A673 (cell line): Measurements from ENCODE around the gene RNF187. TPM values are rescaled to one million over a fixed set of nuclear protein-coding genes. Genes with fewer than 3 reads are reported as not detected.
"Not testable (repeated sequence)": the region's sequence is repeated elsewhere in the genome, so short reads cannot be mapped to it uniquely, and the experiment has no call there.

Experiments
- BruUV-seq: library from RNA; stranded (reverse); fragments of 400-500 nt; replicated peaks from 2 replicates; lab custom pipeline; 2021; lab: Mats Ljungman, UMichigan
- CTCF ChIA-PET: fragments of 300-600 bp; sonication (Branson Sonifier 250); formaldehyde crosslinking; loops from one replicate; lab custom pipeline; 2022; ENCODE audit warnings: antibody characterized with exemption; lab: Charles Lee
- POLR2A ChIA-PET: fragments of 300-600 bp; sonication (Branson Sonifier 250); formaldehyde crosslinking; loops from one replicate; lab custom pipeline; 2022; ENCODE audit warnings: antibody characterized with exemption; ENCODE audit not compliant: low non-redundant PET; lab: Charles Lee
- DNase-seq: peaks from one replicate; pipeline ENCODE4 v3.0.0-alpha.2; 2015; ENCODE audit warnings: low spot score
- H3K27ac ChIP-seq: fragments of 200-600 bp; sonication (generic); 2 replicates; pipeline ENCODE4 v1.5.1; 2016; ENCODE audit warnings: mixed run types, low read depth, mild to moderate bottlenecking, mixed read lengths, antibody characterized with exemption, low read length; ENCODE audit not compliant: poor library complexity, severe bottlenecking
- H3K27me3 ChIP-seq: fragments of 200-600 bp; sonication (generic); replicated peaks from 2 replicates; pipeline ENCODE4 v1.6.1; 2017; ENCODE audit warnings: mixed run types, low read depth, mild to moderate bottlenecking, mixed read lengths, antibody characterized with exemption, low read length; ENCODE audit not compliant: insufficient read depth, poor library complexity
- H3K36me3 ChIP-seq: fragments of 200-600 bp; sonication (generic); 2 replicates; pipeline ENCODE4 v1.6.1; 2016; ENCODE audit warnings: mixed run types, mild to moderate bottlenecking, mixed read lengths, antibody characterized with exemption, low read length; ENCODE audit not compliant: insufficient read depth, poor library complexity, severe bottlenecking
- H3K4me1 ChIP-seq: fragments of 200-600 bp; sonication (generic); 2 replicates; pipeline ENCODE4 v1.6.1; 2017; ENCODE audit warnings: mixed run types, mild to moderate bottlenecking, mixed read lengths, antibody characterized with exemption, low read length; ENCODE audit not compliant: insufficient read depth, poor library complexity, severe bottlenecking
- H3K4me3 ChIP-seq: fragments of 200-600 bp; sonication (generic); 2 replicates; pipeline ENCODE4 v1.5.1; 2016; ENCODE audit warnings: low read depth, mixed run types, mild to moderate bottlenecking, mixed read lengths, low read length; ENCODE audit not compliant: poor library complexity, severe bottlenecking
- H3K9me3 ChIP-seq: fragments of 200-600 bp; sonication (generic); 2 replicates; pipeline ENCODE4 v1.6.1; 2016; ENCODE audit warnings: mixed run types, low read depth, mild to moderate bottlenecking, mixed read lengths, antibody characterized with exemption, low read length; ENCODE audit not compliant: poor library complexity, severe bottlenecking
- CTCF ChIP-seq: fragments of 300-800, 200-600 bp; sonication (generic); conservative IDR thresholded peaks from 2 replicates; pipeline ENCODE4 v1.5.1; 2017; ENCODE audit warnings: low read depth, mild to moderate bottlenecking, antibody characterized with exemption, low read length, moderate library complexity, mixed read lengths
- EZH2 ChIP-seq: fragments of 200-600 bp; sonication (generic); IDR thresholded peaks from 2 replicates; pipeline ENCODE4 v1.6.1; 2017; ENCODE audit warnings: borderline replicate concordance, low read depth, mild to moderate bottlenecking, mixed read lengths, antibody characterized with exemption, low read length; ENCODE audit not compliant: poor library complexity, severe bottlenecking
- intact Hi-C: fragments of 100-400 bp; cut with micrococcal nuclease; formaldehyde crosslinking; loops from one replicate; pipeline ENCODE4 v1.10.0; 2022; ENCODE audit not compliant: unreplicated experiment
- total RNA-seq: library from RNA; stranded (reverse); gene quantifications from 2 replicates; pipeline ENCODE4 v1.2.3, GENCODE V29; 2021

Gene RNF187
- total RNA-seq, 1 experiment from 2014 or later: 146 TPM

- Histone ChIP-seq H3K27me3 (peaks cover 99% of the 10 kb centered on the region), H3K4me3 (peak overlapping the region; percentile 33), H3K36me3 (no peaks in the 10 kb centered on the region), H3K27ac (no peak overlapping the region), H3K9me3 (no peaks in the 10 kb centered on the region), H3K4me1 (no peaks in the 10 kb centered on the region)
- ChIA-PET CTCF (interaction anchor here (0.7 kb wide), 1 partner anchor 197 kb away, joined by 3 read pairs; no protein-coding TSS in a partner anchor), POLR2A (no interaction called here)
- no peak for DNase-seq
- intact Hi-C loops: no loop called here
- BruUV-seq: no TSS peak
- TF ChIP-seq CTCF (no peak), EZH2 (no peak)
Observed at GRCh38 chr1:228465141-228465540, 22.0 kb upstream of the RNF187 start.

- ChIA-PET POLR2A (no interaction called here), CTCF (no interaction called here)
- peaks cover 96% of the 10 kb centered on the region for H3K27me3 ChIP-seq
- TF ChIP-seq CTCF (no peak), EZH2 (no peak)
- no peaks in the 10 kb centered on the region for H3K9me3 ChIP-seq
- DNase-seq: peak; percentile 29
- intact Hi-C loops: no loop called here
- no peaks in the 10 kb centered on the region for H3K36me3 ChIP-seq
- no TSS peak for BruUV-seq
- no peak overlapping the region for H3K27ac ChIP-seq
- H3K4me3 ChIP-seq: peak overlapping the region; percentile 33
- H3K4me1 ChIP-seq: no peaks in the 10 kb centered on the region
Observed at GRCh38 chr1:228465571-228466146, 21.5 kb upstream of the RNF187 start.

- H3K4me1 ChIP-seq, H3K27ac ChIP-seq, H3K36me3 ChIP-seq, DNase-seq, H3K9me3 ChIP-seq, H3K4me3 ChIP-seq, BruUV-seq, CTCF ChIA-PET, POLR2A ChIA-PET, intact Hi-C loops: not testable (repeated sequence)
- H3K27me3 ChIP-seq: peaks cover 77% of the 10 kb centered on the region
Observed at GRCh38 chr1:228468188-228468587, 19.0 kb upstream of the RNF187 start.
